ENCODE results near the gene MDH1B. TPM values are rescaled to one million over a fixed set of nuclear protein-coding genes. Genes with fewer than 3 reads are reported as not detected.
"Not testable (repeated sequence)": the region's sequence is repeated elsewhere in the genome, so short reads cannot be mapped to it uniquely, and the experiment has no call there.

Gene MDH1B
- 0.15 TPM in 1 of 2 replicates, not detected in the other for total RNA-seq

- intact Hi-C loops (cut with micrococcal nuclease), result loop anchor here (1.0 to 5.0 kb wide), 17 partner anchors 16 to 1501 kb away; partner anchors contain the start of genes CCNYL1, CREB1, EEF1B2 and INO80D
Observed at GRCh38 chr2:206765242-206766056, at the start of gene MDH1B, which contains the start of gene FASTKD2. MDH1B (minus strand) TSS chr2:206765328; CDS start chr2:206765271, 57 bp downstream. FASTKD2 (plus strand) TSS chr2:206765606; CDS start chr2:206766694, 1,088 bp downstream.

- intact Hi-C loops (cut with micrococcal nuclease), result no loop called here
Observed at GRCh38 chr2:206814498-206814897, 49.4 kb upstream of the MDH1B start.

GRCh38 chr2:206812471-206812870 lies 47.3 kb upstream of the MDH1B start:
- intact Hi-C loops (cut with micrococcal nuclease), result not testable (repeated sequence)

GRCh38 chr2:206807624-206808023 lies 42.5 kb upstream of the MDH1B start:
- intact Hi-C loops (cut with micrococcal nuclease), result not testable (repeated sequence)

- intact Hi-C loops (cut with micrococcal nuclease), result no loop called here
Observed at GRCh38 chr2:206805887-206806607, 40.9 kb upstream of the MDH1B start.

- intact Hi-C loops (cut with micrococcal nuclease), result no loop called here
Observed at GRCh38 chr2:206804326-206804725, 39.2 kb upstream of the MDH1B start.

GRCh38 chr2:206802654-206803514 lies 37.8 kb upstream of the MDH1B start:
- intact Hi-C loops (cut with micrococcal nuclease), result no loop called here

GRCh38 chr2:206801418-206802189 lies 36.5 kb upstream of the MDH1B start:
- intact Hi-C loops (cut with micrococcal nuclease), result loop anchor here (2.0 kb wide), 3 partner anchors 57 to 531 kb away; no protein-coding TSS in a partner anchor

GRCh38 chr2:206800506-206801417 lies 35.6 kb upstream of the MDH1B start:
- intact Hi-C loops (cut with micrococcal nuclease), result loop anchor here (1.0 to 2.0 kb wide), 7 partner anchors 58 to 675 kb away; no protein-coding TSS in a partner anchor

- intact Hi-C loops (cut with micrococcal nuclease), result no loop called here
Observed at GRCh38 chr2:206799083-206799482, 34.0 kb upstream of the MDH1B start.

GRCh38 chr2:206798000-206798399 lies 32.9 kb upstream of the MDH1B start:
- intact Hi-C loops (cut with micrococcal nuclease), result no loop called here

GRCh38 chr2:206797376-206797775 lies 32.2 kb upstream of the MDH1B start:
- intact Hi-C loops (cut with micrococcal nuclease), result no loop called here

GRCh38 chr2:206792645-206793044 lies 27.5 kb upstream of the MDH1B start:
- intact Hi-C loops (cut with micrococcal nuclease), result no loop called here

- intact Hi-C loops (cut with micrococcal nuclease), result no loop called here
Observed at GRCh38 chr2:206790311-206790935, 25.3 kb upstream of the MDH1B start.

GRCh38 chr2:206784559-206785353 lies 19.6 kb upstream of the MDH1B start:
- intact Hi-C loops (cut with micrococcal nuclease), result no loop called here

GRCh38 chr2:206783718-206784117 lies 18.6 kb upstream of the MDH1B start:
- intact Hi-C loops (cut with micrococcal nuclease), result no loop called here

- intact Hi-C loops (cut with micrococcal nuclease), result loop anchor here (1.0 to 2.0 kb wide), 4 partner anchors 15 to 388 kb away; partner anchors contain the start of genes FASTKD2 and MDH1B
Observed at GRCh38 chr2:206780671-206781070, 15.5 kb upstream of the MDH1B start.

GRCh38 chr2:206776432-206776831 lies 11.3 kb upstream of the MDH1B start:
- intact Hi-C loops (cut with micrococcal nuclease), result no loop called here
